Mesenchymal stem cell (in vitro differentiated cells and primary cell): ENCODE measurements around the gene PACS1.

ENCODE experiments used
- DNase-seq: peaks from one replicate; pipeline ENCODE4 v3.0.0-alpha.2; 2013
- H2AFZ ChIP-seq: one replicate; pipeline ENCODE4 v1.6.1; 2013; ENCODE audit warnings: low read depth, mild to moderate bottlenecking, control low read depth, inconsistent platforms, low read length, moderate library complexity
- H2AK5ac ChIP-seq: 2 replicates; pipeline ENCODE4 v1.6.1; 2013; ENCODE audit warnings: low read length, moderate library complexity, mild to moderate bottlenecking, inconsistent platforms; ENCODE audit not compliant: severe bottlenecking
- H2BK120ac ChIP-seq: one replicate; pipeline ENCODE4 v1.6.1; 2013; ENCODE audit warnings: low read depth, mild to moderate bottlenecking, inconsistent platforms, low read length, moderate library complexity
- H2BK12ac ChIP-seq, 2 experiments: one replicate each; pipeline ENCODE4 v1.6.1; 2013; ENCODE audit warnings: inconsistent platforms in 2 of 2, low read length in 2 of 2, mild to moderate bottlenecking in 2 of 2, moderate library complexity in 2 of 2, control low read depth in 1 of 2
- H2BK15ac ChIP-seq: one replicate; pipeline ENCODE4 v1.6.1; 2013; ENCODE audit warnings: mild to moderate bottlenecking, low read depth, inconsistent platforms; ENCODE audit not compliant: poor library complexity, severe bottlenecking
- H2BK5ac ChIP-seq: 2 replicates; pipeline ENCODE4 v1.6.1; 2013; ENCODE audit warnings: low read depth, mild to moderate bottlenecking, low read length, control low read depth, inconsistent platforms; ENCODE audit not compliant: poor library complexity, severe bottlenecking
- H3K14ac ChIP-seq, 2 experiments: one replicate each; pipeline ENCODE4 v1.6.1; 2013; ENCODE audit warnings: inconsistent platforms in 2 of 2, low read length in 2 of 2, control low read depth in 1 of 2, mild to moderate bottlenecking in 1 of 2, moderate library complexity in 1 of 2
- H3K18ac ChIP-seq, 2 experiments: one replicate each; pipeline ENCODE4 v1.6.1; 2013; ENCODE audit warnings: inconsistent platforms in 2 of 2, low read length in 2 of 2, control low read depth in 1 of 2, low read depth in 1 of 2, mild to moderate bottlenecking in 1 of 2
- H3K23ac ChIP-seq, 2 experiments: one replicate each; pipeline ENCODE4 v1.6.1; 2013; ENCODE audit warnings: inconsistent platforms in 2 of 2, low read length in 2 of 2, mild to moderate bottlenecking in 2 of 2, moderate library complexity in 2 of 2, control low read depth in 1 of 2
- H3K27ac ChIP-seq: 2 replicates; pipeline ENCODE4 v1.5.1; 2013; ENCODE audit warnings: mild to moderate bottlenecking, moderate library complexity, low read length, control low read depth, inconsistent platforms; ENCODE audit not compliant: poor library complexity, severe bottlenecking
- H3K27me3 ChIP-seq, 2 experiments: 2 replicates each; pipeline versions ENCODE4 v1.6.1 to v1.7.0; 2013; ENCODE audit warnings: low read length in 2 of 2, mild to moderate bottlenecking in 2 of 2, moderate library complexity in 2 of 2, control low read depth in 1 of 2, inconsistent platforms in 1 of 2; ENCODE audit not compliant: control insufficient read depth in 1 of 2, insufficient read depth in 1 of 2
- H3K36me3 ChIP-seq, 2 experiments: 2 replicates each; pipeline versions ENCODE4 v1.6.1 to v1.7.0; 2013; ENCODE audit warnings: low read length in 2 of 2, control low read depth in 1 of 2, inconsistent platforms in 1 of 2, low read depth in 1 of 2, mild to moderate bottlenecking in 1 of 2; ENCODE audit not compliant: insufficient read depth in 2 of 2, control insufficient read depth in 1 of 2
- H3K4ac ChIP-seq, 2 experiments: one replicate each; pipeline ENCODE4 v1.6.1; 2013; ENCODE audit warnings: inconsistent platforms in 2 of 2, low read length in 2 of 2, mild to moderate bottlenecking in 2 of 2, moderate library complexity in 2 of 2, control low read depth in 1 of 2, low read depth in 1 of 2
- H3K4me1 ChIP-seq: 2 replicates; pipeline ENCODE4 v1.6.1; 2013; ENCODE audit warnings: low read depth, low read length, control low read depth; ENCODE audit not compliant: control insufficient read depth, insufficient read depth
- H3K4me2 ChIP-seq: 2 replicates; pipeline ENCODE4 v1.6.1; 2013; ENCODE audit warnings: low read length, mild to moderate bottlenecking, inconsistent platforms; ENCODE audit not compliant: poor library complexity, severe bottlenecking
- H3K4me3 ChIP-seq, 2 experiments: 2 replicates each; pipeline versions ENCODE4 v1.5.1 to v1.7.0; 2013; ENCODE audit warnings: low read length in 2 of 2, mild to moderate bottlenecking in 2 of 2, control low read depth in 1 of 2, low read depth in 1 of 2; ENCODE audit not compliant: insufficient read depth in 1 of 2
- H3K79me1 ChIP-seq: replicated peaks from 2 replicates; pipeline ENCODE4 v1.6.1; 2013; ENCODE audit warnings: mild to moderate bottlenecking, control low read depth, low read length, inconsistent platforms; ENCODE audit not compliant: poor library complexity, severe bottlenecking
- H3K9ac ChIP-seq: 2 replicates; pipeline ENCODE4 v1.7.0; 2013; ENCODE audit warnings: mild to moderate bottlenecking, low read length, moderate library complexity
- H3K9me3 ChIP-seq: 2 replicates; pipeline ENCODE4 v1.7.0; 2013; ENCODE audit warnings: mild to moderate bottlenecking, low read length; ENCODE audit not compliant: control insufficient read depth
- H4K8ac ChIP-seq: one replicate; pipeline ENCODE4 v1.6.1; 2013; ENCODE audit warnings: inconsistent platforms, mild to moderate bottlenecking, low read length, moderate library complexity
- H4K91ac ChIP-seq: one replicate; pipeline ENCODE4 v1.6.1; 2013; ENCODE audit warnings: mild to moderate bottlenecking, low read length, inconsistent platforms
- WGBS: methylation state at CpG from one replicate; pipeline ENCODE4 v1.1.7; 2013; ENCODE audit warnings: mixed read lengths; 5-methylcytosine and 5-hydroxymethylcytosine counted together

Gene PACS1

GRCh38 chr11:66036334-66036710, 33.8 kb upstream of the PACS1 start:
- H2AFZ ChIP-seq, result no peak overlapping the region
- H3K9me3 ChIP-seq, result peaks cover 2% of the 10 kb centered on the region
- no peak for DNase-seq
- no peak overlapping the region for H3K4me2 ChIP-seq
- no peak overlapping the region for H2BK15ac ChIP-seq
- H3K27ac ChIP-seq, result no peak overlapping the region
- H2AK5ac ChIP-seq, result no peak overlapping the region
- H2BK5ac ChIP-seq, result no peak overlapping the region
- no peak overlapping the region for H4K8ac ChIP-seq
- no peak overlapping the region for H2BK120ac ChIP-seq
- H3K27me3 ChIP-seq, result peaks cover 7 to 37% of the 10 kb centered on the region in 2 experiments
- H3K79me1 ChIP-seq, result no peaks in the 10 kb centered on the region
- H3K9ac ChIP-seq, result no peak overlapping the region
- no peak overlapping the region for H2BK12ac ChIP-seq
- no peaks in the 10 kb centered on the region for H3K36me3 ChIP-seq
- no peak overlapping the region for H3K14ac ChIP-seq
- H3K18ac ChIP-seq, result no peak overlapping the region
- 91% methylated on average over 4 of the region's 5 CpGs for WGBS
- no peak overlapping the region for H4K91ac ChIP-seq
- no peak overlapping the region for H3K4ac ChIP-seq
- no peaks in the 10 kb centered on the region for H3K4me1 ChIP-seq
- no peak overlapping the region for H3K23ac ChIP-seq
- no peak overlapping the region for H3K4me3 ChIP-seq

GRCh38 chr11:66037327-66037726, 32.7 kb upstream of the PACS1 start:
- H3K9ac ChIP-seq, result no peak overlapping the region
- no peak overlapping the region for H3K23ac ChIP-seq
- H3K36me3 ChIP-seq, result peaks cover 0 to 4% of the 10 kb centered on the region in 2 experiments
- no peaks in the 10 kb centered on the region for H3K79me1 ChIP-seq
- 88% methylated on average over 3 of the region's 3 CpGs for WGBS
- no peak overlapping the region for H3K27ac ChIP-seq
- H4K8ac ChIP-seq, result no peak overlapping the region
- H3K4ac ChIP-seq, result no peak overlapping the region
- H4K91ac ChIP-seq, result peak overlapping the region; percentile 20
- no peak overlapping the region for H3K14ac ChIP-seq
- H2BK12ac ChIP-seq, result no peak overlapping the region
- H2BK5ac ChIP-seq, result no peak overlapping the region
- no peak for DNase-seq
- no peak overlapping the region for H2BK15ac ChIP-seq
- no peak overlapping the region for H3K4me2 ChIP-seq
- no peak overlapping the region for H3K18ac ChIP-seq
- H2AK5ac ChIP-seq, result no peak overlapping the region
- H2BK120ac ChIP-seq, result no peak overlapping the region
- H3K27me3 ChIP-seq, result peaks cover 7 to 40% of the 10 kb centered on the region in 2 experiments
- H3K4me3 ChIP-seq, result no peak overlapping the region
- peaks cover 2% of the 10 kb centered on the region for H3K9me3 ChIP-seq
- no peaks in the 10 kb centered on the region for H3K4me1 ChIP-seq
- H2AFZ ChIP-seq, result no peak overlapping the region

DNA sequence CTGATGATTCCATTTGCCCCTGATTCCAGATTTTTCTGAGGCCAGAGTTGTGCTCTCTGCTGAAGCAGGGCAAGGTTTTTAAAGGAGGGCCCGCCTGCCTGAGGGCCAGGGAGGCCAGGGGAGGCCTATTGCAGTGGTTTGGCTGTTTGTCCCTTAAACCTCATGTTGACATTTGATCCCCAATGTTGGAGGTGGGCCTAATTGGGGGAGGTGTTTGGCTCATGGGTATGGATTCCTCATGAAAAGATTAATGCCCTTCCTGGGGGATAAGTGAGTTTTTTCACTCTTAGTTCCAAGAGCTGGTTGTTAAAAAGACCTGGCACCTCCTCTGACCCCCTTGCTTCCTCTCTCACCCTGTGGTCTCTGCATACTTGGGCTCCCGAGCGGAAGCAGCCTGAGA, 30.3 kb upstream of the PACS1 start:
- Histone ChIP-seq H3K36me3 (peaks cover 0 to 17% of the 10 kb centered on the region in 2 experiments), H3K9ac (no peak overlapping the region), H3K18ac (no peak overlapping the region), H2AFZ (no peak overlapping the region), H3K4ac (no peak overlapping the region), H3K4me3 (no peak overlapping the region), H3K14ac (no peak overlapping the region), H3K4me1 (no peaks in the 10 kb centered on the region), H4K91ac (no peak overlapping the region), H2BK12ac (no peak overlapping the region), H3K79me1 (no peaks in the 10 kb centered on the region), H4K8ac (no peak overlapping the region), H3K27me3 (peaks cover 7 to 40% of the 10 kb centered on the region in 2 experiments), H2AK5ac (no peak overlapping the region), H3K9me3 (peaks cover 2% of the 10 kb centered on the region), H3K4me2 (no peak overlapping the region), H3K27ac (no peak overlapping the region), H2BK15ac (no peak overlapping the region), H2BK120ac (no peak overlapping the region), H2BK5ac (no peak overlapping the region), H3K23ac (no peak overlapping the region)
- DNase-seq, result no peak
- WGBS, result 74% methylated on average over 3 of the region's 3 CpGs

- H2BK15ac ChIP-seq, result no peak overlapping the region
- H3K9ac ChIP-seq, result no peak overlapping the region
- H2AK5ac ChIP-seq, result no peak overlapping the region
- no peak overlapping the region for H2AFZ ChIP-seq
- no peak for DNase-seq
- H3K4me3 ChIP-seq, result no peak overlapping the region
- no peak overlapping the region for H3K4me2 ChIP-seq
- H3K27me3 ChIP-seq, result peaks cover 12 to 46% of the 10 kb centered on the region in 2 experiments
- H2BK5ac ChIP-seq, result no peak overlapping the region
- WGBS, result 97% methylated on average over 80 of the region's 81 CpGs
- H4K8ac ChIP-seq, result no peak overlapping the region
- no peaks in the 10 kb centered on the region for H3K9me3 ChIP-seq
- H3K4me1 ChIP-seq, result peaks cover 9% of the 10 kb centered on the region
- H3K4ac ChIP-seq, result no peak overlapping the region
- no peaks in the 10 kb centered on the region for H3K79me1 ChIP-seq
- no peak overlapping the region for H3K18ac ChIP-seq
- H2BK120ac ChIP-seq, result no peak overlapping the region
- H3K23ac ChIP-seq, result no peak overlapping the region
- no peak overlapping the region for H2BK12ac ChIP-seq
- H3K27ac ChIP-seq, result no peak overlapping the region
- peaks cover 0 to 20% of the 10 kb centered on the region in 2 experiments for H3K36me3 ChIP-seq
- H4K91ac ChIP-seq, result no peak overlapping the region
- no peak overlapping the region for H3K14ac ChIP-seq
Observed at GRCh38 chr11:66042227-66042995, 27.7 kb upstream of the PACS1 start.
